HCT116 (cell line): ENCODE results near the gene LIPT1. TPM values are rescaled to one million over a fixed set of nuclear protein-coding genes. Genes with fewer than 3 reads are reported as not detected.

Source experiments
- ATAC-seq: fragments of 200-7000 bp; cut with Tn5 transposase; 2 replicates; pipeline ENCODE4 v1.9.1; 2020; ENCODE audit warnings: mild to moderate bottlenecking, moderate library complexity
- BruUV-seq: library from RNA; stranded (reverse); fragments of 400-500 nt; replicated peaks from 2 replicates; lab custom pipeline; 2021; lab: Mats Ljungman, UMichigan
- CTCF ChIA-PET: fragments of 300-600 bp; sonication (Branson Sonifier 250); formaldehyde crosslinking; loops from one replicate; lab custom pipeline; 2021; ENCODE audit warnings: antibody characterized with exemption; lab: Charles Lee
- POLR2A ChIA-PET: fragments of 300-600, 350-600 bp; sonication (Branson Sonifier 250); formaldehyde crosslinking; loops from one replicate; lab custom pipeline; 2021; ENCODE audit warnings: antibody characterized with exemption; lab: Charles Lee
- RAD21 ChIA-PET, 2 experiments: fragments of 300-600 bp; sonication (Branson Sonifier 250); formaldehyde crosslinking; loops; one replicate each; lab custom pipeline; 2023; ENCODE audit warnings: low total read pairs in 2 of 2; ENCODE audit not compliant: uncharacterized antibody in 2 of 2, unreplicated experiment in 2 of 2, low non-redundant PET in 1 of 2; lab: Charles Lee
- DNase-seq: peaks from one replicate; pipeline ENCODE4 v3.0.0-alpha.2; 2010; ENCODE audit warnings: low read depth, low spot score
- H2AFZ ChIP-seq: fragments of 200-600 bp; shearing (Covaris generic), sonication (generic); 2 replicates; pipeline ENCODE4 v1.6.1; 2017; ENCODE audit warnings: low read depth, mixed run types, mixed read lengths, antibody characterized with exemption, low read length; ENCODE audit not compliant: poor library complexity, severe bottlenecking
- H3K27ac ChIP-seq: 2 replicates; pipeline ENCODE4 v1.5.1; 2012; ENCODE audit warnings: low read depth, low read length
- H3K27me3 ChIP-seq: fragments of 200-600 bp; sonication (generic); 2 replicates; pipeline ENCODE4 v1.6.1; 2016; ENCODE audit warnings: mixed run types, low read length, mixed read lengths; ENCODE audit not compliant: insufficient read depth
- H3K36me3 ChIP-seq, 2 experiments: fragments of 200-500 bp in 1 of 2; fragments of 200-600 bp in 1 of 2; sonication (Bioruptor generic) in 1 of 2; sonication (generic) in 1 of 2; 2 replicates each; pipeline versions ENCODE4 v1.5.1 to v1.6.1; 2014 to 2016; ENCODE audit warnings: low read length in 2 of 2, inconsistent platforms in 1 of 2, mixed read lengths in 1 of 2, mixed run types in 1 of 2; ENCODE audit not compliant: insufficient read depth in 2 of 2, control insufficient read depth in 1 of 2
- H3K4me1 ChIP-seq, 2 experiments: fragments of 200-600 bp in 1 of 2; sonication (generic) in 1 of 2; 2 replicates each; pipeline versions ENCODE4 v1.5.1 to v1.6.1; 2012 to 2017; ENCODE audit warnings: low read length in 2 of 2, inconsistent platforms in 1 of 2, mild to moderate bottlenecking in 1 of 2, mixed read lengths in 1 of 2, mixed run types in 1 of 2, moderate library complexity in 1 of 2; ENCODE audit not compliant: insufficient read depth in 2 of 2, control insufficient read depth in 1 of 2
- H3K4me2 ChIP-seq: fragments of 200-600 bp; sonication (generic); 2 replicates; pipeline ENCODE4 v1.6.1; 2017; ENCODE audit warnings: mixed run types, low read length, mixed read lengths
- H3K4me3 ChIP-seq, 2 experiments: fragments of 200-600 bp in 1 of 2; sonication (generic) in 1 of 2; replicated peaks in 1 of 2; 2 replicates each; pipeline ENCODE4 v1.5.1; 2011 to 2016; ENCODE audit warnings: low read length in 2 of 2, control low read depth in 1 of 2, low read depth in 1 of 2, mild to moderate bottlenecking in 1 of 2, mixed read lengths in 1 of 2, mixed run types in 1 of 2
- H3K79me2 ChIP-seq: fragments of 200-600 bp; sonication (generic); 2 replicates; pipeline ENCODE4 v1.6.1; 2017; ENCODE audit warnings: mild to moderate bottlenecking, mixed run types, low read length, moderate library complexity, mixed read lengths; ENCODE audit not compliant: insufficient read depth
- H3K9ac ChIP-seq: fragments of 200-600 bp; sonication (generic); 2 replicates; pipeline ENCODE4 v1.6.1; 2016; ENCODE audit warnings: low read length, mixed read lengths
- H3K9me2 ChIP-seq: fragments of 200-600 bp; sonication (generic), shearing (Covaris generic); 2 replicates; pipeline ENCODE4 v1.6.1; 2017; ENCODE audit warnings: mixed run types, mild to moderate bottlenecking, moderate library complexity; ENCODE audit not compliant: insufficient read depth
- H3K9me3 ChIP-seq, 2 experiments: fragments of 200-500 bp in 1 of 2; fragments of 200-600 bp in 1 of 2; sonication (Bioruptor generic) in 1 of 2; sonication (generic) in 1 of 2; 2 replicates each; pipeline ENCODE4 v1.6.1; 2014 to 2017; ENCODE audit warnings: low read length in 2 of 2, mixed read lengths in 2 of 2, inconsistent platforms in 1 of 2, low read depth in 1 of 2, mild to moderate bottlenecking in 1 of 2, mixed run types in 1 of 2, moderate library complexity in 1 of 2; ENCODE audit not compliant: control insufficient read depth in 1 of 2, insufficient read depth in 1 of 2
- H4K20me1 ChIP-seq: fragments of 200-600 bp; sonication (generic), shearing (Covaris generic); 2 replicates; pipeline ENCODE4 v1.6.1; 2017; ENCODE audit warnings: mixed run types, mild to moderate bottlenecking, moderate library complexity; ENCODE audit not compliant: insufficient read depth
- ATF3 ChIP-seq: IDR thresholded peaks from 2 replicates; pipeline ENCODE4 v1.6.1; 2012
- CBX3 ChIP-seq: IDR thresholded peaks from 2 replicates; pipeline ENCODE4 v1.6.1; 2012; ENCODE audit warnings: low read depth
- CEBPB ChIP-seq: IDR thresholded peaks from 2 replicates; pipeline ENCODE4 v1.6.1; 2012; ENCODE audit warnings: low read depth
- CTCF ChIP-seq, 3 experiments: fragments of 200-600 bp in 1 of 3; sonication (generic) in 1 of 3; IDR thresholded peaks in 2 of 3; conservative IDR thresholded peaks in 1 of 3; 2 replicates each; pipeline ENCODE4 v1.5.1; 2012 to 2017; ENCODE audit warnings: low read depth in 2 of 3, low read length in 2 of 3, antibody characterized with exemption in 1 of 3, borderline replicate concordance in 1 of 3, control low read depth in 1 of 3, mild to moderate bottlenecking in 1 of 3, mixed read lengths in 1 of 3, mixed run types in 1 of 3, moderate library complexity in 1 of 3; ENCODE audit not compliant: insufficient read depth in 1 of 3
- EGR1 ChIP-seq: IDR thresholded peaks from 2 replicates; pipeline ENCODE4 v1.6.1; 2012; ENCODE audit warnings: low read depth
- EZH2 ChIP-seq: fragments of 200-600 bp; sonication (generic); IDR thresholded peaks from 2 replicates; pipeline ENCODE4 v1.6.1; 2017; ENCODE audit warnings: antibody characterized with exemption, mixed run types
- FOSL1 ChIP-seq: IDR thresholded peaks from 2 replicates; pipeline ENCODE4 v1.6.1; 2012; ENCODE audit warnings: low read depth
- JUND ChIP-seq: IDR thresholded peaks from 2 replicates; pipeline ENCODE4 v1.6.1; 2012
- MAX ChIP-seq: IDR thresholded peaks from 2 replicates; pipeline ENCODE4 v1.6.1; 2012
- POLR2A ChIP-seq: IDR thresholded peaks from 2 replicates; pipeline ENCODE4 v1.7.0; 2011; ENCODE audit warnings: borderline replicate concordance; ENCODE audit not compliant: insufficient read depth, insufficient read length; ENCODE audit errors: extremely low read depth
- POLR2AphosphoS5 ChIP-seq: IDR thresholded peaks from 2 replicates; pipeline ENCODE4 v1.6.1; 2011; ENCODE audit warnings: mild to moderate bottlenecking, low read depth, low read length, moderate library complexity
- RAD21 ChIP-seq: IDR thresholded peaks from 2 replicates; pipeline ENCODE4 v1.6.1; 2012; ENCODE audit warnings: low read depth, mild to moderate bottlenecking
- SP1 ChIP-seq: IDR thresholded peaks from 2 replicates; pipeline ENCODE4 v1.6.1; 2012; ENCODE audit warnings: low read depth
- SRF ChIP-seq: IDR thresholded peaks from 2 replicates; pipeline ENCODE4 v1.6.1; 2012; ENCODE audit warnings: low read depth
- TCF7L2 ChIP-seq: IDR thresholded peaks from 2 replicates; pipeline ENCODE4 v1.7.0; 2011; ENCODE audit warnings: borderline replicate concordance, inconsistent platforms; ENCODE audit not compliant: insufficient read depth, insufficient read length; ENCODE audit errors: extremely low read depth
- ZNF274 ChIP-seq: fragments of 200-500 bp; sonication (Bioruptor generic); IDR thresholded peaks from 2 replicates; pipeline ENCODE4 v1.6.1; 2014; ENCODE audit warnings: mild to moderate bottlenecking, low read depth, low read length, inconsistent platforms
- intact Hi-C: fragments of 100-400 bp; cut with micrococcal nuclease; formaldehyde crosslinking; loops from 2 replicates; pipeline ENCODE4 v1.10.0; 2022
- total RNA-seq: library from RNA; stranded (reverse); gene quantifications from one replicate; pipeline ENCODE4 v1.2.1, GENCODE V29; 2021; ENCODE audit not compliant: unreplicated experiment
- TF ChIP-seq, protein P1 (sequence below): IDR thresholded peaks from 2 replicates; pipeline ENCODE4 v1.6.1; 2011; ENCODE audit warnings: mild to moderate bottlenecking, low read length, moderate library complexity; ENCODE audit not compliant: insufficient replicate concordance; ENCODE audit errors: extremely low read depth

The LIPT1 gene
- total RNA-seq, 1 experiment from 2014 or later, result 8.5 TPM

- no peak for TF ChIP-seq POLR2AphosphoS5
- no peak for TF ChIP-seq EGR1
- TF ChIP-seq CTCF (IDR thresholded peaks at IDR 0.05 in 2 of 3, conservative IDR thresholded peaks at IDR 0.05 in 1 of 3; ENCODE audit: borderline replicate concordance in 1 of 3, insufficient read depth in 1 of 3, low read depth in 2 of 3, low read length in 2 of 3), result no peak
These were observed 42.1 kb upstream of the LIPT1 start (continued) for GRCh38 chr2:99112617-99113016.

- Histone ChIP-seq H4K20me1 (no peaks in the 10 kb centered on the region), H3K4me3 (no peak overlapping the region)
- TF ChIP-seq MAX, result no peak
- no peak for TF ChIP-seq EZH2
- no peak for TF ChIP-seq SP1
- no peak for TF ChIP-seq JUND
- TF ChIP-seq, protein P1, sequence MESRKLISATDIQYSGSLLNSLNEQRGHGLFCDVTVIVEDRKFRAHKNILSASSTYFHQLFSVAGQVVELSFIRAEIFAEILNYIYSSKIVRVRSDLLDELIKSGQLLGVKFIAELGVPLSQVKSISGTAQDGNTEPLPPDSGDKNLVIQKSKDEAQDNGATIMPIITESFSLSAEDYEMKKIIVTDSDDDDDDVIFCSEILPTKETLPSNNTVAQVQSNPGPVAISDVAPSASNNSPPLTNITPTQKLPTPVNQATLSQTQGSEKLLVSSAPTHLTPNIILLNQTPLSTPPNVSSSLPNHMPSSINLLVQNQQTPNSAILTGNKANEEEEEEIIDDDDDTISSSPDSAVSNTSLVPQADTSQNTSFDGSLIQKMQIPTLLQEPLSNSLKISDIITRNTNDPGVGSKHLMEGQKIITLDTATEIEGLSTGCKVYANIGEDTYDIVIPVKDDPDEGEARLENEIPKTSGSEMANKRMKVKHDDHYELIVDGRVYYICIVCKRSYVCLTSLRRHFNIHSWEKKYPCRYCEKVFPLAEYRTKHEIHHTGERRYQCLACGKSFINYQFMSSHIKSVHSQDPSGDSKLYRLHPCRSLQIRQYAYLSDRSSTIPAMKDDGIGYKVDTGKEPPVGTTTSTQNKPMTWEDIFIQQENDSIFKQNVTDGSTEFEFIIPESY, result no peak
- no peak for TF ChIP-seq EGR1
- TF ChIP-seq CTCF (IDR thresholded peaks at IDR 0.05 in 2 of 3, conservative IDR thresholded peaks at IDR 0.05 in 1 of 3; ENCODE audit: borderline replicate concordance in 1 of 3, insufficient read depth in 1 of 3, low read depth in 2 of 3, low read length in 2 of 3), result no peak
- no peak for TF ChIP-seq POLR2A
- TF ChIP-seq RAD21, result no peak
- TF ChIP-seq CBX3, result no peak
- no peak for TF ChIP-seq CEBPB
- TF ChIP-seq TCF7L2, result no peak
- TF ChIP-seq SRF, result no peak
- no peak for TF ChIP-seq ATF3
- no peak for TF ChIP-seq ZNF274
- no peak for TF ChIP-seq FOSL1
- no peak for TF ChIP-seq POLR2AphosphoS5
- TF ChIP-seq, all 23 proteins: peak for 0
- H3K9me3 ChIP-seq, result 0 out of 4 replicates have a peak, but pooled peaks cover 0 to 5% of the 10 kb centered on the region in 2 experiments
- intact Hi-C loops, result no loop called here
- H3K27ac ChIP-seq, result no peak overlapping the region
- no peak overlapping the region for H3K9ac ChIP-seq
- ATAC-seq (no peak), DNase-seq (no peak)
- CTCF ChIA-PET, result no interaction called here
- H3K79me2 ChIP-seq, result no peaks in the 10 kb centered on the region
- peaks cover 0 to 2% of the 10 kb centered on the region in 2 experiments; a peak in 2 of 4 replicates for H3K36me3 ChIP-seq
- RAD21 ChIA-PET, result no interaction called here
- H3K4me2 ChIP-seq, result no peak overlapping the region
- no TSS peak for BruUV-seq
- no peak overlapping the region for H2AFZ ChIP-seq
- no peaks in the 10 kb centered on the region for H3K27me3 ChIP-seq
- H3K4me1 ChIP-seq, result no peaks in the 10 kb centered on the region
- no peaks in the 10 kb centered on the region for H3K9me2 ChIP-seq
- POLR2A ChIA-PET, result no interaction called here
These were observed 26.8 kb upstream of the LIPT1 start for GRCh38 chr2:99127981-99128380.
